SU-DHL-6 (cell line): ENCODE results near the gene ITGB2.

Source experiments
- H2AFZ ChIP-seq: fragments of 200-600 bp; sonication (generic); 2 replicates; pipeline ENCODE4 v1.6.1; 2014; ENCODE audit warnings: low read depth, mild to moderate bottlenecking, moderate library complexity, mixed read lengths, antibody characterized with exemption, low read length; ENCODE audit not compliant: severe bottlenecking
- H3F3A ChIP-seq: fragments of 200-600 bp; shearing (Covaris generic); 2 replicates; pipeline ENCODE4 v1.6.0; 2016; ENCODE audit warnings: antibody characterized with exemption, mild to moderate bottlenecking; ENCODE audit not compliant: insufficient read depth
- H3K27ac ChIP-seq: fragments of 200-600 bp; sonication (generic); 2 replicates; pipeline ENCODE4 v1.5.1; 2016; ENCODE audit warnings: low read depth, mild to moderate bottlenecking, low read length, moderate library complexity, mixed read lengths
- H3K27me3 ChIP-seq: fragments of 200-600 bp; sonication (generic), shearing (Covaris generic); 2 replicates; pipeline ENCODE4 v1.6.0; 2014; ENCODE audit warnings: mild to moderate bottlenecking, low read length
- H3K36me3 ChIP-seq: fragments of 200-600 bp; sonication (generic); 2 replicates; pipeline ENCODE4 v1.6.1; 2014; ENCODE audit warnings: mild to moderate bottlenecking, low read length, mixed read lengths
- H3K4me2 ChIP-seq: fragments of 300-600, 200-600 bp; shearing (Covaris generic), sonication (generic); 2 replicates; pipeline ENCODE4 v1.6.0; 2014; ENCODE audit warnings: low read length, low read depth, mild to moderate bottlenecking; ENCODE audit not compliant: poor library complexity, severe bottlenecking
- H3K4me3 ChIP-seq: fragments of 200-600 bp; sonication (generic); 2 replicates; pipeline ENCODE4 v1.5.1; 2014; ENCODE audit warnings: antibody characterized with exemption, low read length, mild to moderate bottlenecking, mixed read lengths; ENCODE audit not compliant: insufficient read depth, poor library complexity, severe bottlenecking
- H3K79me2 ChIP-seq: fragments of 200-600 bp; sonication (generic); 2 replicates; pipeline ENCODE4 v1.6.1; 2014; ENCODE audit warnings: mild to moderate bottlenecking, low read length, moderate library complexity; ENCODE audit not compliant: insufficient read depth
- H3K9ac ChIP-seq: fragments of 200-600 bp; sonication (generic); 2 replicates; pipeline ENCODE4 v1.7.0; 2014; ENCODE audit warnings: mild to moderate bottlenecking, low read length
- H3K9me2 ChIP-seq: fragments of 200-600 bp; sonication (generic); replicated peaks from 2 replicates; pipeline ENCODE4 v1.6.1; 2014; ENCODE audit warnings: low read length; ENCODE audit not compliant: insufficient read depth
- H3K9me3 ChIP-seq: fragments of 200-600 bp; sonication (generic); 2 replicates; pipeline ENCODE4 v1.6.1; 2014; ENCODE audit warnings: low read length, mixed read lengths; ENCODE audit not compliant: insufficient read depth
- H4K20me1 ChIP-seq: fragments of 200-600 bp; sonication (generic); 2 replicates; pipeline ENCODE4 v1.6.1; 2014; ENCODE audit warnings: low read depth, mild to moderate bottlenecking, antibody characterized with exemption, low read length, moderate library complexity, mixed read lengths
- CTCF ChIP-seq: fragments of 200-600 bp; sonication (generic); IDR thresholded peaks from one replicate; pipeline ENCODE4 v1.5.1; 2017; ENCODE audit warnings: antibody characterized with exemption, mild to moderate bottlenecking, low read length, moderate library complexity; ENCODE audit not compliant: insufficient read depth, poor library complexity, severe bottlenecking
- EZH2phosphoT487 ChIP-seq: fragments of 200-600 bp; sonication (generic), shearing (Covaris generic); conservative IDR thresholded peaks from 2 replicates; pipeline ENCODE4 v1.6.1; 2018; ENCODE audit warnings: mild to moderate bottlenecking, antibody characterized with exemption, low read length, moderate library complexity, mixed read lengths

The ITGB2 gene

GRCh38 chr21:44845418-44846223 lies 75.1 kb downstream of the ITGB2 start:
- H3K79me2 ChIP-seq: no peaks in the 10 kb centered on the region
- no peaks in the 10 kb centered on the region for H3K36me3 ChIP-seq
- H2AFZ ChIP-seq: no peak overlapping the region
- no peaks in the 10 kb centered on the region for H3K27me3 ChIP-seq
- TF ChIP-seq EZH2phosphoT487: no peak
- no peak for TF ChIP-seq CTCF
- H3K9ac ChIP-seq: no peak overlapping the region
- H3K4me3 ChIP-seq: no peak overlapping the region
- no peaks in the 10 kb centered on the region for H4K20me1 ChIP-seq
- H3K27ac ChIP-seq: no peak overlapping the region
- no peak overlapping the region for H3K4me2 ChIP-seq
- no peaks in the 10 kb centered on the region for H3K9me3 ChIP-seq
- no peaks in the 10 kb centered on the region for H3K9me2 ChIP-seq
- H3F3A ChIP-seq: no peaks in the 10 kb centered on the region

- Histone ChIP-seq H3K9me2 (no peaks in the 10 kb centered on the region), H4K20me1 (no peaks in the 10 kb centered on the region), H3K79me2 (no peaks in the 10 kb centered on the region), H3K9me3 (no peaks in the 10 kb centered on the region), H3K27me3 (no peaks in the 10 kb centered on the region), H3K4me2 (no peak overlapping the region), H3K4me3 (no peak overlapping the region), H3F3A (no peaks in the 10 kb centered on the region), H3K36me3 (no peaks in the 10 kb centered on the region), H3K27ac (no peak overlapping the region), H3K9ac (no peak overlapping the region), H2AFZ (no peak overlapping the region)
- TF ChIP-seq EZH2phosphoT487 (no peak), CTCF (no peak)
Measured at GRCh38 chr21:44844256-44844655, 76.4 kb downstream of the ITGB2 start.

GRCh38 chr21:44842721-44843445 lies 77.8 kb downstream of the ITGB2 start:
- TF ChIP-seq EZH2phosphoT487: no peak
- TF ChIP-seq CTCF: no peak
- H3K27me3 ChIP-seq: no peaks in the 10 kb centered on the region
- no peaks in the 10 kb centered on the region for H3K9me3 ChIP-seq
- H3K9me2 ChIP-seq: no peaks in the 10 kb centered on the region
- H3K4me2 ChIP-seq: no peak overlapping the region
- H2AFZ ChIP-seq: no peak overlapping the region
- no peak overlapping the region for H3K27ac ChIP-seq
- H3F3A ChIP-seq: no peaks in the 10 kb centered on the region
- H3K4me3 ChIP-seq: no peak overlapping the region
- no peaks in the 10 kb centered on the region for H4K20me1 ChIP-seq
- no peaks in the 10 kb centered on the region for H3K79me2 ChIP-seq
- no peak overlapping the region for H3K9ac ChIP-seq
- no peaks in the 10 kb centered on the region for H3K36me3 ChIP-seq
